Superior temporal gyrus (tissue), 1 donor: ENCODE data around the gene ACTRT2.

ENCODE experiments used
- DNase-seq: peaks from one replicate; pipeline ENCODE4 v3.0.0-alpha.2; 2016; ENCODE audit errors: extremely low spot score

The ACTRT2 gene

DNA sequence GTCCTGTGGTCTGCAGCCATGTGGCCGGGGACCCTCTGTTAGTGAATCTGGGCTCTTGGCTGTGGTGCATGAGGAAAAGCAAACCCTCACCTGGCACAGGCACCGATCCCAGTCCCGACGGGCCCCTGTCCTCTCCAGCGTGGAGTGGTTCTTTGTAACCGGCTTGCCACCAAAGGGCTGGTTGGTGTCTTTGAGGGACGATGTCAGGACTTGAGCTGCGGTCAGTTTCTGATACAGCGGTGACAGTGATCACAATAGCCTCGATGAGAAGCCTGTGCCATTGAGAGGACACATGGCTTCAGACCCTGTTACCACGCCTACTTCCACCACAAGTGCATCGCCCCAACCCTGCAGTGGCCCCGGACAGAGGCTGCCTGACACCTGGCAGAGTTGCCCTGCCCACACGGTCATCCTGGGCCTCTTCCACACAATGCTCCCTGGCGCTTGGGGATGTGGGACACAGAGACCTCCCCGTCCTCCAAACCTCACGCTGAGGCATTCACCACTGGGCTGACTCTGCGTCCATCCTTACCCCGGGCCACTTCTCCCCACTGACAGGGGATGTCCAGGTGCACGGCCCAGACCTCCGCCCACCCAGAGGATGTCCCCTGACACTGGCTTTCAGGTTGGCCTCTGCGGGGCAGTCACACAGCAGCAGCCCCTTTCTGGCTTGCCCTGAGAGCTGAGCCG is 18.8 kb upstream of the ACTRT2 start:
- no peak for DNase-seq

- DNase-seq, result no peak
Measured at GRCh38 chr1:3003039-3003940, 18.0 kb upstream of the ACTRT2 start.

GRCh38 chr1:3003941-3004270 is 17.4 kb upstream of the ACTRT2 start:
- peak; percentile 9 for DNase-seq

DNA sequence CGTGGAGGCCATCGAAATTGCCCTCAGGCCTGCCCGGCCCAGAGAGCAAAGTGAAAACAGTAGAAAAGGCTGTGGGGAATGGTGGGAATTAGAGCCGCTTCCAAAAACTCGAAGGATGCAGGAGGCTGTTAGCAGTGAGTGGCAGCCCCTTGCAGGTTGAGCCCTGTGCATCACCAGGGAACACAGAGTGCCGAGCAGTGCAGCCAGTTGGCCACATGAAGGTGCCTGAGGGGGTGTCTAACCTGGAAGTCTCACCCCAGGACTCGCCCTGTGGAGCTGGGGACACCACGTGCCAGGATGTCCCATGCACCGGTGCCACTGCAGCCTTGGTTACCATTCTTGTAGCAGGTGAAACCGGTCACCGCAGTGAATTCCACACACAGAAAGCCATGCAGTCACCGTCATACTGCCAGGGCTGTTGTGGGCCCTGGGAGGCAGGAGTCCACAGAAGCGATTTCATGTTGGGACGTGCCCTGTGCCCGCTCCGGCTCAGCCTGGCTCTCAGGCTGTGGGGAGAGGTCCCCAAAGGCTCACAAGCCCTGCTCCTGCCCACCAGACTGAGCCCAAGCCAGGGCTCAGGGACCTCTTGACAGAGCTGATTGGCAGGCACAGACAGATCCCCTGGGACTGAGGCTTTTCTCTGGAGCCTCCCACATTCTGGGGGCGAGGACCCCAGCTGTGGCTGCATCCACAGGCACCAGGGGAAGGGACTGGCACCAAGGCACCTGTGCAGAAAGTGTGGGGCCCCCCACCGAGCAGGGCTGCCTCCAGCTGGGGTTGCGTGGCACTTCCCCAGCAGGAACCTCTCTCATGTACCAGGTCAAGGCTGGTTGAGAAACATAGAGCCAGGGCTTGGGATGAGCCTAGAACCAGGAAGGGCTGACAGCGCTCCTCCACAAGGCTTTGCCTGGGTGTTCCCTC is 16.7 kb upstream of the ACTRT2 start:
- DNase-seq, result no peak

DNA sequence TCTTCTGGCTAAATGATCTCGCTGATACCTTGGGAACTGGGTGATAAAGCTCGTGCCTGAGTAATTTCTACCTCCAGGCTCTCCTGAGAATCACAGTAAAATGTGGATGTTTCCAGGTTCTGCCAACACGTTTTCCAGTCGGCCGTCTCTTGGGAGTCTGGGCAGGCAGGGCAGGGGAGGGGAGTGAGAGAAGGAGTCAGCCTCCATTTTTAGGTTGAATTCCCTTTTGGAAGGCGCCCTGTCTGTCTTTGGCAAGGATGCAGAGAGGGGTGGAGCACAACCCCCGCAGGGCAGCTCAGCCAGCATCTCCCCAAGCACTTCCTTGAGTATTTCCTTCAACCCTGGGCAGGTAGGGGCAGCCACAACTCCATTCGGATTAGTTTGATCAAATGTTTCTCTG is 15.5 kb upstream of the ACTRT2 start:
- no peak for DNase-seq

DNA sequence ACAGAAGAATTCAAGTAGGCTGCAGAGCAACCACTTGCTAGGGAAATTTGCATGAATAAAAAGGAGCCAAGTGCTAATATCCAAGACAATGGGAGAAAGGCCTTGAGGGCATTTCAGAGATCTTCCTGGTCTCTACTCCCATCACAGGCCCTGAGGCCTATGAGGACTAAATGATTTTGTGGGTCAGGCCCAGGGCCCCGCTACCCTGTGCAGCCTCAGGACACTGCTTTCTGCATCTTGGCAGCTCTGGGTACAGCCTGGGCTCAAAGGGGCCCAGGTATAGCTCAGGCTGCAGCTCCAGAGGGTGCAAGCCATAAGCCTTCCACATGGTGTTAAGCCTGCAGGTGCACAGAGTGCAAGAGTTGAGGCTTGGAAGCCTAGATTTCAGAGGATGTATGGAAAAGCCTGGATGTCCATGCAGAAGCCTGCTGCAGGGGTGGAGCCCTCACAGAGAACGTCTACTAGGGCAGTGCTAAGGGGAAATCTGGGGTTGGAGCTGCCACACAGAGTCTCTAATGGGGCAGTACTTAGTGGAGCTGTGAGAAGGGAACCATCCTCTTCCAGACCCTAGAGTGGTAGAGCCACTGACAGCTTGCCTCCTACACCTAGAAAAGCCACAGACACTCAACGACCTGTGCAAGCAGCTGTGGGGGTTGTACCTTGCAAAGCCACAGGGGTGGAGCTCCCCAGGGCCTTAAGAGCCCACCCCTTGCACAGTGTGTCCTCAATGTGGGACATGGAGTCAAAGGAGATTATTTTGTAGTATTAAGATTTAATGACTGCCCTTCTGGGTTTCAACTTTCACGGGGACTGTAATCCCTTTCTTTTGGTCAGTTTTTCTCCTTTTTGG is 13.7 kb upstream of the ACTRT2 start:
- DNase-seq, result no peak

- no peak for DNase-seq
Measured at GRCh38 chr1:3009021-3009420, 12.2 kb upstream of the ACTRT2 start.

DNA sequence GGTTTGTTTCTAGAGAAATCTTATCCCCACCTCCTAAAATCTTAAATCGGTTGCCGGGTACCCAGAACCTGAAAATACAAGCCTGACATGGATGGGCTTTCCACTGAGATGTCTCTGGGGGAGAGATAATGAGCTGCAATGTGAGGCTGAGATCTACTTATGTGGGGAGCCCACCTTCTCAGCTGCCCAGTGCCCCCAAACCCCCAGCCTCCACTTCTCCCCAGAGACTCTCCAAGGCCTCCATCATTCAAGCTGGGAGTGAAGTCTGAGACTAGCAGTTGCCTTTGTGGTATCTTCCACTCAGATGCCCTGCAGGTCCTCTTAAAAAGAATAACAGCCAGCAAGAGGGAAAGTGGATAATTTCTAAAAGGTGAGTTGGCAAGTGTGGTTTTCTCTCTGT is 11.7 kb upstream of the ACTRT2 start:
- DNase-seq, result no peak

DNA sequence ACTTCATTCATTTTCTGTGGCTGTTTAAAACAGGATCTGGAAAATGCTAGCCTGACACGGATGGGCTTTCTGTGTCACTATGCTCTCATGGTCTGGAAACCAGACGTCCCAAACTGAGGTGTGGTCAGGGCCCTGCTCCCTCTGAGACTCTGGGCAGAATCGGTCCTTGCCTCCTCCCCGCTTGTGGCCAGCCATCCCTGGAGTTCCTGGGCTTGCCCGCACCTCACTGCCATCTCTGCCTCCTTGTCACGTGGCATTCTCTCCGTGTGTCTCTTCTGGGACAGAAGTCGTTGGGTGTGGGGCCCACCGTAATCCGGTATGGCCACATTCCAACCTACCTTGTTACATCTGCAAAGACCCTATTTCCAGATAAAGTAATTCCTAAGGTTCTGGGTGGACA is 10.1 kb upstream of the ACTRT2 start:
- DNase-seq, result no peak

DNA sequence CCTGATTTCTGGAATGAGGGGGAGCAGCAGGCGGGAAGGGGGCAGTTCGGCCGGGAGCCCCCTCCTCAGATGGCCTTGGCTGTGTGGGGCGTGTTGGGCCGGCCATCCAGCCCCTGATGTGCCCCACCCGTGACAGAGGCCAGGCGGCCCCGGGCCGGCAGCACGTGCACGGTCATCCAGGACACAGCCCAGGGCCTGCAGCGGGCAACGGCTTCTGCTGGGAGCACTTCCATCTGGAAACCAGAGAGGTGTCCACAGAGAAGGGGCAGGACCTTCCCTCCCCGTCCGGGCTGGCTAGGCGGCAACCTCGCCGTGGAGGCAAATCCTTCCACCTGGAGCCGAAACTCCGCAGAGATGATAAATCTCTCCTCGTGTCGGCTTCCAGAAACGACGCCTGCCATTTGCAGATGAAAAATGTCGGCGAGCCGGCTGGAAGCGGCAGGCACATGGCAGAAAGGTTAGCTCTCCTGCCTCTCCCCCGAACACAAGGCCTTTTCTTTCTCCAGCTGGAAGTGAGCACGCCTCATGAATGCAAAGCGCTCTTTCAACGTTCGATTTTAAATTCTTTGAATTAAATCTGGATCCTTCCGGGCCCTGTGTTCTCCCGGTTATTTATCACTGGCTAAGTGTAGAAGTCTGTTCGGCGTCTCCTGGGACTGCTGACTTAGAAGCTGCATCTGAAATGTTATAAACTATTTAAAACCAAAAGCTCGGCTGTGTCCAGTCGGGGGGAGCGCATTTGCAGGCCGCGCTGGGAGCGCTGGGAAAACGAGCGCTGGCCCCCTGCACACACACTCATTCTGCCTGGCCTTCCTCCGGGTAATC is 9.4 kb upstream of the ACTRT2 start:
- peak; percentile 79 for DNase-seq

- DNase-seq, result peak; percentile 81
Measured at GRCh38 chr1:3012456-3013291, 8.6 kb upstream of the ACTRT2 start.

DNA sequence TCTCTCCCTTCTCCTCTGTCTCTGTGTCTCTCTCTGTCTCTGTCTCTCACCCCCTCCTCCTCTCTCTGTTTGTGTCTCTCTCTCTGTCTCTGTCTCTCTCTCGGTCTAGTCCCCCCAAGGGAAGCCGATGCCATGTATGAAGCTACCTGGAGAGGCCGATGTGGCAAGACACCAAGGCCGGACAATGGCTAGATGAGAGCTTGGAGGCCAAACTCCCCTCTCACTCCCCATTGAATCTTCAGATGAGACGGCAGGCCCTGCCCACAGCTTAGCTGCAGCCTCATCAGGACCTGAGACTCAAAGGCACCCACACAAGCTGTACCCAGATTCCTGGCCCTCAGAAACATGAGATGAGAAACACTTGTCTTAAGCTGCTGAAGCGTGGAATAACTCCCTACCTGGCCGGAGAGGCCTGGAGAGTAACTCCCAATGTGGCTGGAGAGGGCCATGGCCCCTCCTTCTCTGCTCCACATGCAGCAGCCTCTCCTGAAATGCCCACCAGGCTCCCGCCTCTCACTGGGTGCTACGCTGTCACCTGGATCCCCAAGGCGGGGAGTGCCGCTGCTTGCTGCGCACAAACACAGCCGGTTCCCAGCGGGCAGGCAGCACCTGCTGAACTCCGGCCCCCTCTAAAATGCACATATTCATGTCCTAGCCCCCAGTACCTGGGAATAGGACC is 7.8 kb upstream of the ACTRT2 start:
- DNase-seq, result no peak

- no peak for DNase-seq
Measured at GRCh38 chr1:3014050-3014440, 7.2 kb upstream of the ACTRT2 start.

DNA sequence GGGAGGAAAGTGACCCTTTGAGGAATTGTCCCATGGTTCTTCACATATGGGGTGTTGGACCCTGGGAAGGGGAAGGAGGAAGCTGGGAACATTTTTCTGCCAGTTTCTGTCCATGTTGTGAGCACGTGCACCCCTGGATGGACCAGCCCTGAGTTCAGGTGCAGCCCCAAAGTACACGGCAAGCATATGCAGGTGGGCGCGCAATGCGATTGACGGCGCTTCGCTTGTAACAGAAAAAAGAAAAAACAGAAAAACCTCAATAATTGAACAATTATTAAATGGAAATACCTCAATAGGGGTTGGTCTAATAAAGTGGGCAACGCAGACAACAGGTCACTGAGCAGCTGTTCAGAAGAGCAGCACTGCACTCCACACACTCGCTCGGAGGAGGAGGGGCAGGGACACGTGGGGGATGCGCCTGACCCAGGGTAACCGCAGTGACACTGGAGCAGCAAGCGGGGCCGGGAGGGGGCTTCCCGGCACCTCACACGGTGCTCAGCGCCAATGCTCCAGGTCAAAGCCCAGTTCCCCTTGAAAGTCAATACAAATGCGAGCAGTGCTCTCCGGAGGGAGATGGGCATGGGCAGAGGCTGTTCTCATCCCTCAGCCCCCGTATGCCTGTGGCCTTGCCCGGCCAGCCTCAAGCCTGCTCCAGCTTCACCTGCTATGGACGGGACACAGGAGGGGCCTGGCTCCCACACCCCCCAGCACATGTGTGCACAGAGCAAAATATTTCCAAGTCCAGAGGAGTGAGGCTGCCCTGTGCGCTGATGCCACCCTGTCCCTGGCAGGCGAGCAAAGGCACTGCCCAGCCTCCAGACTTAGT is 6.6 kb upstream of the ACTRT2 start:
- DNase-seq, result no peak

GRCh38 chr1:3015269-3015635 is 6.0 kb upstream of the ACTRT2 start:
- DNase-seq, result no peak

GRCh38 chr1:3015744-3016143 is 5.5 kb upstream of the ACTRT2 start:
- DNase-seq, result no peak

GRCh38 chr1:3016641-3017439 is 4.4 kb upstream of the ACTRT2 start:
- no peak for DNase-seq
